Keratinocyte (primary cell): ENCODE results near the gene BIN2. TPM values are rescaled to one million over a fixed set of nuclear protein-coding genes. Genes with fewer than 3 reads are reported as not detected.

Experiments
- DNase-seq: peaks from one replicate; pipeline ENCODE4 v3.0.0-alpha.2; 2011; ENCODE audit warnings: low read depth, missing footprints, low spot score
- FAIRE-seq: peaks from 2 replicates; lab custom pipeline; 2011; peaks lifted over from hg19 to GRCh38; lab: Jason Lieb, UNC
- H2AFZ ChIP-seq: 2 replicates; pipeline ENCODE4 v1.6.0; 2012; ENCODE audit warnings: low read length, control low read depth, inconsistent platforms; ENCODE audit not compliant: control insufficient read depth
- H3K27ac ChIP-seq: 2 replicates; pipeline ENCODE4 v1.5.1; 2011; ENCODE audit warnings: low read length; ENCODE audit not compliant: control insufficient read depth, insufficient read depth
- H3K27me3 ChIP-seq: 3 replicates; pipeline ENCODE4 v1.6.0; 2011; ENCODE audit warnings: low read length; ENCODE audit not compliant: control insufficient read depth, insufficient read depth; ENCODE audit errors: extremely low read depth
- H3K36me3 ChIP-seq, 2 experiments: 2 replicates in 1 of 2; 3 replicates in 1 of 2; pipeline ENCODE4 v1.5.1; 2011; ENCODE audit warnings: low read length in 2 of 2, mild to moderate bottlenecking in 1 of 2; ENCODE audit not compliant: control insufficient read depth in 2 of 2, insufficient read depth in 2 of 2; ENCODE audit errors: extremely low read depth in 1 of 2
- H3K4me1 ChIP-seq: 3 replicates; pipeline ENCODE4 v1.5.1; 2011; ENCODE audit warnings: low read length; ENCODE audit not compliant: control insufficient read depth, insufficient read depth; ENCODE audit errors: extremely low read depth
- H3K4me2 ChIP-seq: 3 replicates; pipeline ENCODE4 v1.6.0; 2011; ENCODE audit warnings: low read depth, low read length; ENCODE audit not compliant: control insufficient read depth, insufficient read depth; ENCODE audit errors: extremely low read depth
- H3K4me3 ChIP-seq, 3 experiments: fragments of 200-600 bp in 1 of 3; sonication (generic) in 1 of 3; 2 replicates in 2 of 3; 3 replicates in 1 of 3; pipeline ENCODE4 v1.5.1; 2011 to 2016; ENCODE audit warnings: low read length in 3 of 3, mild to moderate bottlenecking in 3 of 3, control low read depth in 2 of 3, inconsistent platforms in 1 of 3, low read depth in 1 of 3, mixed read lengths in 1 of 3, mixed run types in 1 of 3, moderate library complexity in 1 of 3; ENCODE audit not compliant: control insufficient read depth in 2 of 3, insufficient read depth in 2 of 3; ENCODE audit errors: extremely low read depth in 1 of 3
- H3K79me2 ChIP-seq: 2 replicates; pipeline ENCODE4 v1.6.0; 2012; ENCODE audit warnings: low read length; ENCODE audit not compliant: control insufficient read depth, insufficient read depth
- H3K9ac ChIP-seq: 3 replicates; pipeline ENCODE4 v1.6.0; 2011; ENCODE audit warnings: low read length; ENCODE audit not compliant: control insufficient read depth, insufficient read depth; ENCODE audit errors: extremely low read depth
- H3K9me1 ChIP-seq: 3 replicates; pipeline ENCODE4 v1.6.0; 2011; ENCODE audit warnings: low read length; ENCODE audit not compliant: control insufficient read depth, insufficient read depth; ENCODE audit errors: extremely low read depth
- H3K9me3 ChIP-seq: 2 replicates; pipeline ENCODE4 v1.5.1; 2012; ENCODE audit warnings: low read depth, low read length; ENCODE audit not compliant: control insufficient read depth
- H4K20me1 ChIP-seq: 3 replicates; pipeline ENCODE4 v1.6.0; 2011; ENCODE audit warnings: low read length; ENCODE audit not compliant: control insufficient read depth, insufficient read depth; ENCODE audit errors: extremely low read depth
- CTCF ChIP-seq, 3 experiments: IDR thresholded peaks in 1 of 3; conservative IDR thresholded peaks in 1 of 3; optimal IDR thresholded peaks in 1 of 3; 2 replicates in 2 of 3; 3 replicates in 1 of 3; pipeline versions ENCODE3 to v1.5.1; 2011; ENCODE audit warnings: low read length in 3 of 3, mild to moderate bottlenecking in 3 of 3, moderate library complexity in 2 of 3, control low read depth in 1 of 3, inconsistent platforms in 1 of 3; ENCODE audit not compliant: insufficient read depth in 2 of 3; ENCODE audit errors: extremely low read depth in 1 of 3
- EZH2 ChIP-seq: IDR thresholded peaks from one replicate; pipeline ENCODE4 v1.6.1; 2012; ENCODE audit warnings: inconsistent platforms, mild to moderate bottlenecking, low read length, moderate library complexity
- dilution Hi-C: fragments of 300-500 bp; cut with MboI; formaldehyde crosslinking; loops from one replicate; pipeline ENCODE4 v1.7.0; 2020; ENCODE audit warnings: low sequenced_read_pairs; ENCODE audit not compliant: extremely low pct_ligation_motif_present
- polyA plus RNA-seq, 5 experiments: library from polyadenylated mRNA; depleted of rRNA in 3 of 5; stranded (reverse) in 3 of 5; stranded (forward) in 1 of 5; unstranded in 1 of 5; fragments of >200 nt; gene quantifications; 1 replicate in 1 of 5; 2 replicates in 3 of 5; 3 replicates in 1 of 5; pipeline versions ENCODE4 v1.2.1 to v1.2.3, GENCODE V29; 2011 to 2012; ENCODE audit warnings: missing spikeins in 2 of 5, low read depth in 1 of 5, low replicate concordance in 1 of 5

The BIN2 gene
- polyA plus RNA-seq, 1 donor (not counting 4 experiments of a cell fraction or from before 2014, with no cell fraction given): not detected

GRCh38 chr12:51364001-51364400, 40.0 kb upstream of the BIN2 start:
- H3K9me3 ChIP-seq: no peaks in the 10 kb centered on the region
- H3K27ac ChIP-seq: no peak overlapping the region
- H3K9me1 ChIP-seq: no peaks in the 10 kb centered on the region
- H3K4me3 ChIP-seq: no peak overlapping the region
- H3K4me1 ChIP-seq: peaks cover 3% of the 10 kb centered on the region
- no peak overlapping the region for H3K9ac ChIP-seq
- no peaks in the 10 kb centered on the region for H3K79me2 ChIP-seq
- dilution Hi-C loops: no loop called here
- DNase-seq (no peak), FAIRE-seq (no peak)
- peaks cover 2% of the 10 kb centered on the region for H4K20me1 ChIP-seq
- H3K27me3 ChIP-seq: no peaks in the 10 kb centered on the region
- no peak for TF ChIP-seq CTCF (optimal IDR thresholded peaks at IDR 0.05 in 1 of 3, IDR thresholded peaks at IDR 0.05 in 1 of 3, conservative IDR thresholded peaks at IDR 0.05 in 1 of 3; ENCODE audit: extremely low read depth in 1 of 3, insufficient read depth in 2 of 3, low read length in 3 of 3)
- no peak for TF ChIP-seq EZH2
- no peak overlapping the region for H2AFZ ChIP-seq
- peaks cover 35 to 40% of the 10 kb centered on the region in 2 experiments for H3K36me3 ChIP-seq
- H3K4me2 ChIP-seq: no peak overlapping the region

GRCh38 chr12:51362747-51363342, 38.9 kb upstream of the BIN2 start:
- Histone ChIP-seq H4K20me1 (no peaks in the 10 kb centered on the region), H3K9me1 (no peaks in the 10 kb centered on the region), H3K9me3 (no peaks in the 10 kb centered on the region), H2AFZ (no peak overlapping the region), H3K79me2 (no peaks in the 10 kb centered on the region), H3K27me3 (no peaks in the 10 kb centered on the region), H3K4me1 (no peaks in the 10 kb centered on the region), H3K36me3 (peaks cover 31 to 45% of the 10 kb centered on the region in 2 experiments), H3K4me3 (no peak overlapping the region), H3K9ac (no peak overlapping the region), H3K27ac (no peak overlapping the region), H3K4me2 (no peak overlapping the region)
- no peak for FAIRE-seq
- TF ChIP-seq CTCF (optimal IDR thresholded peaks at IDR 0.05 in 1 of 3, IDR thresholded peaks at IDR 0.05 in 1 of 3, conservative IDR thresholded peaks at IDR 0.05 in 1 of 3; ENCODE audit: extremely low read depth in 1 of 3, insufficient read depth in 2 of 3, low read length in 3 of 3) (no peak), EZH2 (no peak)
- no peak for DNase-seq
- dilution Hi-C loops: no loop called here
